Transverse colon (tissue), 4 donors: Measurements from ENCODE around the gene PMPCA. TPM values are rescaled to one million over a fixed set of nuclear protein-coding genes. Genes with fewer than 3 reads are reported as not detected.

Experiments used
- DNase-seq: peaks from one replicate; pipeline ENCODE4 v3.0.0-alpha.2; 2019
- H3K27ac ChIP-seq, 4 donors: fragments of 200-600 bp; sonication (generic); 2 replicates each; pipeline ENCODE4 v1.5.1; 2016 to 2018; ENCODE audit warnings: inconsistent platforms in 4 of 4
- H3K27me3 ChIP-seq: fragments of 200-600 bp; sonication (generic); 2 replicates; pipeline ENCODE4 v1.5.1; 2017; ENCODE audit warnings: inconsistent platforms
- H3K36me3 ChIP-seq, 4 donors: fragments of 200-600 bp; sonication (generic); 2 replicates each; pipeline ENCODE4 v1.5.1; 2017 to 2019; ENCODE audit warnings: inconsistent platforms in 4 of 4
- H3K4me1 ChIP-seq, 4 donors: fragments of 200-600 bp; sonication (generic); 2 replicates each; pipeline ENCODE4 v1.5.1; 2017 to 2020; ENCODE audit warnings: inconsistent platforms in 4 of 4
- H3K4me3 ChIP-seq, 4 donors: fragments of 200-600 bp; sonication (generic); 1 replicate in 1 of 4; 2 replicates in 3 of 4; pipeline versions ENCODE4 v1.5.1 to v1.6.1; 2017 to 2019; ENCODE audit warnings: inconsistent platforms in 4 of 4
- H3K9me3 ChIP-seq, 2 donors: fragments of 200-600 bp; sonication (generic); 2 replicates each; pipeline ENCODE4 v1.5.1; 2017 to 2019; ENCODE audit warnings: inconsistent platforms in 2 of 2
- EP300 ChIP-seq: sonication (generic); formaldehyde crosslinking; IDR thresholded peaks from one replicate; pipeline ENCODE4 v1.6.1; 2017; ENCODE audit warnings: antibody characterized with exemption, low read depth
- POLR2A ChIP-seq: fragments of 450-650 bp; IDR thresholded peaks from one replicate; pipeline ENCODE4 v1.6.1; 2016; ENCODE audit warnings: antibody characterized with exemption, mild to moderate bottlenecking, moderate library complexity
- POLR2AphosphoS5 ChIP-seq, 3 donors: sonication (generic); formaldehyde crosslinking; IDR thresholded peaks; one replicate each; pipeline ENCODE4 v1.6.1; 2016; ENCODE audit warnings: antibody characterized with exemption in 3 of 3
- WGBS, 2 donors: methylation state at CpG; one replicate each; pipeline ENCODE4 v1.1.5; 2018; ENCODE audit warnings: low coverage in 1 of 2; 5-methylcytosine and 5-hydroxymethylcytosine counted together
- in situ Hi-C, 4 donors: fragments of 200-750 bp; cut with MboI; loops; one replicate each; pipeline versions ENCODE4 v1.15.0 to v1.15.1; 2017; ENCODE audit warnings: low sequenced_read_pairs in 3 of 4, low pct_ligation_motif_present in 1 of 4, low pct_unique_long_range_greater_than_20kb in 1 of 4
- intact Hi-C: fragments of 100-400 bp; cut with DNase I; formaldehyde crosslinking; loops from one replicate; pipeline ENCODE4 v1.15.1; 2023; ENCODE audit warnings: low total_unique reads
- total RNA-seq, 4 donors: library from RNA; depleted of rRNA; stranded (reverse); fragments of >200 nt; gene quantifications; one replicate each; pipeline ENCODE4 v1.1.0, GENCODE V29; 2016
- TF ChIP-seq, protein P1 (sequence below), 5 experiments: fragments of 200-600 bp in 3 of 5; fragments of 450-650 bp in 2 of 5; sonication (generic) in 3 of 5; IDR thresholded peaks; 1 replicate in 2 of 5; 2 replicates in 3 of 5; pipeline ENCODE4 v1.5.1; 2016 to 2017; ENCODE audit warnings: antibody characterized with exemption in 5 of 5, inconsistent platforms in 3 of 5, mild to moderate bottlenecking in 2 of 5, moderate library complexity in 1 of 5

Gene PMPCA
- total RNA-seq, 4 donors from 2014 or later = 24.3 to 61.3 (median 45.8) TPM

GRCh38 chr9:136381966-136382513 is 28.4 kb upstream of the PMPCA start:
- in situ Hi-C loops = no loop called here
- no peaks in the 10 kb centered on the region for H3K27me3 ChIP-seq
- H3K36me3 ChIP-seq = peaks cover 0 to 17% (median 5%) of the 10 kb centered on the region in 4 donors
- intact Hi-C loops = no loop called here
- TF ChIP-seq POLR2A = no peak
- TF ChIP-seq POLR2AphosphoS5 (IDR thresholded peaks at IDR 0.05) = no peak
- TF ChIP-seq, protein P1, sequence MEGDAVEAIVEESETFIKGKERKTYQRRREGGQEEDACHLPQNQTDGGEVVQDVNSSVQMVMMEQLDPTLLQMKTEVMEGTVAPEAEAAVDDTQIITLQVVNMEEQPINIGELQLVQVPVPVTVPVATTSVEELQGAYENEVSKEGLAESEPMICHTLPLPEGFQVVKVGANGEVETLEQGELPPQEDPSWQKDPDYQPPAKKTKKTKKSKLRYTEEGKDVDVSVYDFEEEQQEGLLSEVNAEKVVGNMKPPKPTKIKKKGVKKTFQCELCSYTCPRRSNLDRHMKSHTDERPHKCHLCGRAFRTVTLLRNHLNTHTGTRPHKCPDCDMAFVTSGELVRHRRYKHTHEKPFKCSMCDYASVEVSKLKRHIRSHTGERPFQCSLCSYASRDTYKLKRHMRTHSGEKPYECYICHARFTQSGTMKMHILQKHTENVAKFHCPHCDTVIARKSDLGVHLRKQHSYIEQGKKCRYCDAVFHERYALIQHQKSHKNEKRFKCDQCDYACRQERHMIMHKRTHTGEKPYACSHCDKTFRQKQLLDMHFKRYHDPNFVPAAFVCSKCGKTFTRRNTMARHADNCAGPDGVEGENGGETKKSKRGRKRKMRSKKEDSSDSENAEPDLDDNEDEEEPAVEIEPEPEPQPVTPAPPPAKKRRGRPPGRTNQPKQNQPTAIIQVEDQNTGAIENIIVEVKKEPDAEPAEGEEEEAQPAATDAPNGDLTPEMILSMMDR (IDR thresholded peaks at IDR 0.05) = no peak
- no peak for TF ChIP-seq EP300
- no peak overlapping the region for H3K4me3 ChIP-seq
- WGBS, 2 donors = 93% methylated on average over 7 of the region's 25 CpGs; no CpG with 5 or more reads in 1 of the 2 donors
- H3K27ac ChIP-seq = no peak overlapping the region
- H3K9me3 ChIP-seq = no peaks in the 10 kb centered on the region
- H3K4me1 ChIP-seq = no peaks in the 10 kb centered on the region
- no peak for DNase-seq

- no peak for DNase-seq
- in situ Hi-C loops (no loop called here), intact Hi-C loops (no loop called here)
- H3K4me3 ChIP-seq = no peak overlapping the region
- WGBS, 2 donors = 96% methylated on average over 20 of the region's 20 CpGs; no CpG with 5 or more reads in 1 of the 2 donors
- H3K9me3 ChIP-seq = no peaks in the 10 kb centered on the region
- no peak overlapping the region for H3K27ac ChIP-seq
- no peaks in the 10 kb centered on the region for H3K27me3 ChIP-seq
- no peaks in the 10 kb centered on the region for H3K4me1 ChIP-seq
- no peak for TF ChIP-seq EP300
- no peak for TF ChIP-seq POLR2A
- TF ChIP-seq POLR2AphosphoS5 (IDR thresholded peaks at IDR 0.05) = no peak
- TF ChIP-seq, protein P1 (IDR thresholded peaks at IDR 0.05) = no peak
- H3K36me3 ChIP-seq = peaks cover 0 to 26% (median 5%) of the 10 kb centered on the region in 4 donors
These were observed 27.0 kb upstream of the PMPCA start for GRCh38 chr9:136383436-136383835.

DNA sequence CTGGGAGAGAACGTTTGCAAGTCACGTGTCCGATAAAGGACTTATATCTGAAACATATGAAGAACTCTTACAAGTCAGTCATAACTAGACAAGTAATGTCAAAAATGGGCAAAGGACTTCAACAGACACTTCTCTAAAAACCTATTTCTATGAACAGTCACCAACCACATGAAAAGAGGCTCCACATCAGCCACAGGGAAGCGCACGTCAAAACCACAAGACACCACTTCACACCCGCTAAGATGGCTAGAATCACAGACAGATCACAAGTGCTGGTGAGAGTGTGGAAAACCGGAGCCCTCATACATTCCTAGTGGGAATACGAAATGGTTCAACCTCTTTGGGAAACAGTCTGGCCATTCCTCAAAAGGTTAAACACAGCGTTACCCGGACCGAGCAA is 25.4 kb upstream of the PMPCA start:
- Histone ChIP-seq H3K4me3 (no peak overlapping the region), H3K9me3 (no peaks in the 10 kb centered on the region)

DNA sequence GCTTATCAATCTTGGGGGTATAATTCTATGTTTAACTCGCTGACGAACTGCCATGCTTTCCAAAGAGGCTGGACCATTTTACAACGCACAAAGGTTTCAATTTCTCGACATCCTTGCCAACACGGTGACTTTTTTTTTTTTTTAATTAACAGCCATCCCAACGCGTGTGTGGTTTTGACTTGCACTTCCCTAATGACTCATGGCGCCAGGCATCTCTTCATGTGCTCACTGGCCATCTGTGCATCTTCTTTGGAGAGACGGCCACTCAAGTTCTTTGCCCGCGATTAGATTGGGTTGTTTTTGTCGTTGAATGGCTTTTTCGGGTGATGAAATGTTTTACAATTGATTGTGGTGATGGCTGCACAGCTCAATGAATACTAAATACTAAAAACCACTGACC is 24.4 kb upstream of the PMPCA start:
- peaks cover 0 to 26% (median 12%) of the 10 kb centered on the region in 4 donors for H3K36me3 ChIP-seq
- intact Hi-C loops (no loop called here), in situ Hi-C loops (no loop called here)
- H3K4me1 ChIP-seq = no peaks in the 10 kb centered on the region
- H3K27me3 ChIP-seq = no peaks in the 10 kb centered on the region
- no peak for DNase-seq
- TF ChIP-seq POLR2A = no peak
- no peak for TF ChIP-seq POLR2AphosphoS5 (IDR thresholded peaks at IDR 0.05)
- TF ChIP-seq, protein P1 (IDR thresholded peaks at IDR 0.05) = no peak
- no peak for TF ChIP-seq EP300
- H3K4me3 ChIP-seq = no peak overlapping the region
- H3K9me3 ChIP-seq = no peaks in the 10 kb centered on the region
- no peak overlapping the region for H3K27ac ChIP-seq
- WGBS, 2 donors = 80% methylated on average over 12 to 13 of the region's 13 CpGs

More for the DNA sequence above, 25.4 kb upstream of the PMPCA start:
- no peaks in the 10 kb centered on the region for H3K27me3 ChIP-seq
- no peak for DNase-seq
- H3K36me3 ChIP-seq = peaks cover 0 to 26% (median 12%) of the 10 kb centered on the region in 4 donors
- no peaks in the 10 kb centered on the region for H3K4me1 ChIP-seq
- intact Hi-C loops = no loop called here
- TF ChIP-seq EP300 (no peak), POLR2A (no peak), POLR2AphosphoS5 (IDR thresholded peaks at IDR 0.05) (no peak)
- TF ChIP-seq, protein P1 (IDR thresholded peaks at IDR 0.05) = no peak
- in situ Hi-C loops = no loop called here
- 82 to 94% methylated on average over 3 to 11 of the region's 11 CpGs for WGBS, 2 donors
- no peak overlapping the region for H3K27ac ChIP-seq
